Liver (tissue), 9 donors: ENCODE data around the gene ACCSL. TPM values are rescaled to one million over a fixed set of nuclear protein-coding genes. Genes with fewer than 3 reads are reported as not detected.

Experiments
- DNase-seq: peaks from one replicate; pipeline ENCODE4 v3.0.0-alpha.2; 2017; ENCODE audit warnings: low spot score
- H3K27ac ChIP-seq, 2 donors: one replicate each; pipeline ENCODE4 v1.7.0; 2013; ENCODE audit warnings: inconsistent platforms in 2 of 2, low read length in 2 of 2, control low read depth in 1 of 2, low read depth in 1 of 2, mild to moderate bottlenecking in 1 of 2
- H3K27me3 ChIP-seq, 4 donors: one replicate each; pipeline versions ENCODE4 v1.6.1 to v1.7.0; 2013; ENCODE audit warnings: low read length in 3 of 4, inconsistent platforms in 1 of 4, mild to moderate bottlenecking in 1 of 4, moderate library complexity in 1 of 4; ENCODE audit not compliant: control insufficient read depth in 4 of 4, insufficient read depth in 4 of 4
- H3K36me3 ChIP-seq, 4 donors: one replicate each; pipeline versions ENCODE4 v1.6.1 to v1.7.0; 2013; ENCODE audit warnings: low read length in 3 of 4, mild to moderate bottlenecking in 3 of 4, low read depth in 1 of 4, moderate library complexity in 1 of 4; ENCODE audit not compliant: control insufficient read depth in 4 of 4, insufficient read depth in 3 of 4
- H3K4me1 ChIP-seq, 4 donors: one replicate each; pipeline versions ENCODE4 v1.6.1 to v1.7.0; 2013; ENCODE audit warnings: low read length in 3 of 4, mild to moderate bottlenecking in 3 of 4, moderate library complexity in 1 of 4; ENCODE audit not compliant: control insufficient read depth in 4 of 4, insufficient read depth in 4 of 4
- H3K4me3 ChIP-seq, 3 donors: one replicate each; pipeline versions ENCODE4 v1.6.1 to v1.7.0; 2013; ENCODE audit warnings: low read length in 3 of 3, control low read depth in 1 of 3, low read depth in 1 of 3, mild to moderate bottlenecking in 1 of 3
- H3K9ac ChIP-seq, 2 donors: one replicate each; pipeline ENCODE4 v1.7.0; 2013; ENCODE audit warnings: low read length in 2 of 2, mild to moderate bottlenecking in 2 of 2, moderate library complexity in 2 of 2, control low read depth in 1 of 2, low read depth in 1 of 2
- H3K9me3 ChIP-seq, 4 donors: one replicate each; pipeline versions ENCODE4 v1.6.1 to v1.7.0; 2013; ENCODE audit warnings: low read length in 3 of 4; ENCODE audit not compliant: control insufficient read depth in 4 of 4
- EGR1 ChIP-seq, 2 donors: IDR thresholded peaks; 2 replicates each; pipeline ENCODE4 v1.6.1; 2016 to 2018; ENCODE audit warnings: antibody characterized with exemption in 2 of 2, low read depth in 2 of 2
- FOXA2 ChIP-seq: IDR thresholded peaks from 2 replicates; pipeline ENCODE4 v1.6.1; 2016; ENCODE audit warnings: antibody characterized with exemption
- HNF4G ChIP-seq: IDR thresholded peaks from 2 replicates; pipeline ENCODE4 v1.6.1; 2016; ENCODE audit warnings: antibody characterized with exemption
- JUND ChIP-seq, 2 donors: IDR thresholded peaks; 2 replicates each; pipeline ENCODE4 v1.6.1; 2016; ENCODE audit warnings: antibody characterized with exemption in 2 of 2
- RAD21 ChIP-seq, 2 donors: IDR thresholded peaks; 2 replicates each; pipeline ENCODE4 v1.6.1; 2016; ENCODE audit warnings: antibody characterized with exemption in 2 of 2, mild to moderate bottlenecking in 2 of 2
- RXRA ChIP-seq, 2 donors: IDR thresholded peaks; 2 replicates each; pipeline ENCODE4 v1.6.1; 2017 to 2018; ENCODE audit warnings: antibody characterized with exemption in 2 of 2, mild to moderate bottlenecking in 1 of 2
- TAF1 ChIP-seq: conservative IDR thresholded peaks from 2 replicates; pipeline ENCODE4 v1.6.1; 2016; ENCODE audit warnings: antibody characterized with exemption, mild to moderate bottlenecking
- YY1 ChIP-seq: IDR thresholded peaks from 2 replicates; pipeline ENCODE4 v1.6.1; 2016; ENCODE audit warnings: antibody characterized with exemption, mild to moderate bottlenecking
- WGBS: extraction: QIAGEN DNeasy Blood & Tissue Kit; methylation state at CpG from one replicate; pipeline ENCODE4 v1.1.7; 2013; 5-methylcytosine and 5-hydroxymethylcytosine counted together
- polyA plus RNA-seq, 2 donors: library from polyadenylated mRNA; stranded (reverse) in 1 of 2; unstranded in 1 of 2; fragments of 200-250 nt in 1 of 2; fragments of >200 nt in 1 of 2; fragmentation: Nextera tagmentation in 1 of 2; extraction: Ambion mirVana in 1 of 2; gene quantifications; one replicate each; pipeline versions ENCODE4 v1.2.1 to v1.2.3, GENCODE V29; 2013 to 2015
- total RNA-seq, 2 donors: library from RNA; depleted of rRNA; stranded (reverse); fragments of >200 nt; gene quantifications; one replicate each; pipeline ENCODE4 v1.2.3, GENCODE V29; 2014
- TF ChIP-seq, protein P1 (sequence below): IDR thresholded peaks from 2 replicates; pipeline ENCODE4 v1.6.1; 2016; ENCODE audit warnings: antibody characterized with exemption
- TF ChIP-seq, protein P2 (sequence below): fragments of 150-350 bp; IDR thresholded peaks from 2 replicates; pipeline ENCODE4 v1.5.1; 2017; ENCODE audit warnings: improper control_type of control experiment, low read depth, low read length; ENCODE audit not compliant: missing input control
- donor health status: healthy.
- donor health status: healthy.
- donor health status: healthy.
- donor health status: healthy.
- donor health status: healthy.

ACCSL gene
- total and polyA plus RNA-seq, 4 donors = 0.09 TPM; not detected in 3

DNA sequence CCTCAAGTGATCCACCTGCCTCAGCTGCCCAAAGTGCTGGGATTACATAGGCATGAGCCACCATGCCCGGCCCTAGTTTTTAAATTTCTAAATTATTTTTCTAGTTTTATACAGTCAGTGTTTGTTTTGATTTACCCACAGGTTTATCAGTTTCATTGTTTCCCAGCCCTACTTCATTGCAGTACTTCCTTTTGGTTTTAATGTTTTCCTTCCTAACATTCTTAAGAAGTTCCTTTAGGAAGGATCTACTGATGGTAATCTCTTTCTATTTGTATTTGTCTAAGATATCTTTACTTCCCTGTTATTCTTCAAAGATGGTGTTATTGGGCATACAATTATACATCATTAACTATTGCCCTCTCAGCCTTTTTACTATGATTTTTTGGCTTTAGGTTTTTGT, 42.8 kb downstream of the ACCSL start:
- no peak for DNase-seq
- TF ChIP-seq, protein P1, sequence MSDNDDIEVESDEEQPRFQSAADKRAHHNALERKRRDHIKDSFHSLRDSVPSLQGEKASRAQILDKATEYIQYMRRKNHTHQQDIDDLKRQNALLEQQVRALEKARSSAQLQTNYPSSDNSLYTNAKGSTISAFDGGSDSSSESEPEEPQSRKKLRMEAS = no peak
- TF ChIP-seq FOXA2 = no peak
- Histone ChIP-seq H3K27me3 (no peaks in the 10 kb centered on the region), H3K9me3 (no peaks in the 10 kb centered on the region), H3K27ac (no peak overlapping the region), H3K4me3 (no peak overlapping the region), H3K4me1 (peaks cover 0 to 10% (median 5%) of the 10 kb centered on the region in 4 donors), H3K9ac (no peak overlapping the region), H3K36me3 (peaks cover 0 to 3% (median under 1%) of the 10 kb centered on the region in 4 donors)
- 87% methylated on average over 1 of the region's 1 CpG for WGBS

DNA sequence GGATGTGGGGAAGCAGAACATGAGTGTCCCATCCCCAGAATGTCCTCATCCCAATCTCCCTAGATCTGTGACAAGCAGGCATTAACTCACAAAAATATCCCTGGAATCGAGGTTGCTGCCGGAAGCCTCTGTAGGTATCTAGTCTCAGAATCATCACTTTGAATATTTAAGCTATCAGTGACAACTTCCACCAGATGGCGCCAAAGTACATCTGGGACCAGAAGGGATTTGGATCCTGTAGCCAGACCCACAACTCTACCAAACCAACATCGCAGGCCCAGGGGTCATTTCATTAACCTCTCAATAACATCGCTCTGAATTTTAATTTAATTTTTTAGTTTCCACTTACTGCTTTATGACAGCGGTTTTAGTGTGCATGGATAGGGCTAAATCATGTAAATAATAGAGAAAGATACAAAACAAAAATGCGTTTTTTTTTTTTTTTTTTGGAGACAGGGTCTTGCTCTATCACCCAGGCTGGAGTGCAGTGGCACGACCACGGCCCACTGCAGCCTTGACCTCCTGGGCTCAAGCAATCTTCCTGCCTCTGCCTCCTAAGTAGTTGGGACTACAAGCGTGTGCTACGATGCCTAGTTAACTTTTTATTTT, 46.6 kb downstream of the ACCSL start:
- H3K9ac ChIP-seq = no peak overlapping the region
- 27% methylated on average over 11 of the region's 11 CpGs for WGBS
- H3K36me3 ChIP-seq = peaks cover 0 to 3% (median 0%) of the 10 kb centered on the region in 4 donors
- no peaks in the 10 kb centered on the region for H3K27me3 ChIP-seq
- no peak overlapping the region for H3K27ac ChIP-seq
- peak; percentile 81 for DNase-seq
- H3K4me1 ChIP-seq = peaks cover 0 to 21% (median 8%) of the 10 kb centered on the region in 4 donors
- no peak overlapping the region for H3K4me3 ChIP-seq
- no peaks in the 10 kb centered on the region for H3K9me3 ChIP-seq
- TF ChIP-seq, protein P2, sequence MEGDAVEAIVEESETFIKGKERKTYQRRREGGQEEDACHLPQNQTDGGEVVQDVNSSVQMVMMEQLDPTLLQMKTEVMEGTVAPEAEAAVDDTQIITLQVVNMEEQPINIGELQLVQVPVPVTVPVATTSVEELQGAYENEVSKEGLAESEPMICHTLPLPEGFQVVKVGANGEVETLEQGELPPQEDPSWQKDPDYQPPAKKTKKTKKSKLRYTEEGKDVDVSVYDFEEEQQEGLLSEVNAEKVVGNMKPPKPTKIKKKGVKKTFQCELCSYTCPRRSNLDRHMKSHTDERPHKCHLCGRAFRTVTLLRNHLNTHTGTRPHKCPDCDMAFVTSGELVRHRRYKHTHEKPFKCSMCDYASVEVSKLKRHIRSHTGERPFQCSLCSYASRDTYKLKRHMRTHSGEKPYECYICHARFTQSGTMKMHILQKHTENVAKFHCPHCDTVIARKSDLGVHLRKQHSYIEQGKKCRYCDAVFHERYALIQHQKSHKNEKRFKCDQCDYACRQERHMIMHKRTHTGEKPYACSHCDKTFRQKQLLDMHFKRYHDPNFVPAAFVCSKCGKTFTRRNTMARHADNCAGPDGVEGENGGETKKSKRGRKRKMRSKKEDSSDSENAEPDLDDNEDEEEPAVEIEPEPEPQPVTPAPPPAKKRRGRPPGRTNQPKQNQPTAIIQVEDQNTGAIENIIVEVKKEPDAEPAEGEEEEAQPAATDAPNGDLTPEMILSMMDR = peak; percentile 74
- TF ChIP-seq JUND (IDR thresholded peaks at IDR 0.05) (no peak), HNF4G (no peak), RXRA (IDR thresholded peaks at IDR 0.05) (no peak), TAF1 (no peak), RAD21 (IDR thresholded peaks at IDR 0.05) (peak; percentile 85 to 89)

DNA sequence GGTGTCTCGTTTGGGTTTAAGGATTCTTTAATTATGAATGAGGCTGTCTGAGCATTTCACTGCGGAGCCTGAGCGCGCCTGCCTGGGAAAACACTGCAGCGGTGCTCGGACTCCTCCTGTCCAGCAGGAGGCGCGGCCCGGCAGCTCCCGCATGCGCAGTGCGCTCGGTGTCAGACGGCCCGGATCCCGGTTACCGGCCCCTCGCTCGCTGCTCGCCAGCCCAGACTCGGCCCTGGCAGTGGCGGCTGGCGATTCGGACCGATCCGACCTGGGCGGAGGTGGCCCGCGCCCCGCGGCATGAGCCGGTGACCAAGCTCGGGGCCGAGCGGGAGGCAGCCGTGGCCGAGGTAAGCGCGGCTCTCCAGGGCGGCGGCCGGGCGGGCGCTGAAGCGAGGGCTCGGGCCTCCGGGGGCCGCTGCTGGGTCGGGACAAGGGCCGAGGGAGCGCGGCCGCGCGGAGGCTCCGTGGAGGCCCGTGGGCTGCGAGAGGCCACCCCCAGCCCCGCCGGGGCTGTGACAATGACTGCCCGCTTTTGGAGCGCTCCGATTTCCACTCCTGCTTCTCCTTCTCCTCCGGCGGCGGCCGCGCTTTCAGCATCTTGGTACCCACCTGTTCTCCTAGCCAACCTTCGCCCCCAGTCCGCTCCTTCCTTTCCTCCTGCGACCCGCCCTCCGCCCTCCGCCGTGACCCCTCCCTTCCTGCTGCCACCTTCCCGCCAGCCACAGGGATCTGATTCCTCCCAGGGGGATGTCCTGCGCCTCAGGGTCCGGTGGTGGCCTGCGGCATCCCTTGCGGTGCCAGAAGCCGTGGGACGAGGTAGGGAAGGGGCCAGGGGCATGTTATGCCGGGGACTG, 48.0 kb downstream of the ACCSL start, which contains the start of gene EXT2:
Gene EXT2 (plus strand): TSS at position 173 of the 854 bp plus-strand sequence. CDS start 12,035 bp downstream, outside the sequence.
- H3K9me3 ChIP-seq = no peaks in the 10 kb centered on the region
- H3K27ac ChIP-seq = peak within 1 kb of the TSS; percentile 61 to 75
- H3K27me3 ChIP-seq = no peaks in the 10 kb centered on the region
- peak within 1 kb of the TSS; percentile 14 to 69 for H3K9ac ChIP-seq
- TF ChIP-seq EGR1 (IDR thresholded peaks at IDR 0.05; ENCODE audit: low read depth in 2 of 2) (no peak), YY1 (peak; percentile 27), RAD21 (IDR thresholded peaks at IDR 0.05) (peak; percentile 40 to 62)
- TF ChIP-seq, protein P2 = peak; percentile 90
- peak within 1 kb of the TSS; percentile 52 to 95 (median 70) for H3K4me3 ChIP-seq
- H3K36me3 ChIP-seq = peaks cover 0 to 3% (median under 1%) of the 10 kb centered on the region in 4 donors
- peaks cover 0 to 21% (median 8%) of the 10 kb centered on the region in 4 donors for H3K4me1 ChIP-seq
- DNase-seq = peak; percentile 92
- under 1% methylated on average over 83 of the region's 83 CpGs for WGBS
